ENCODE measurements around the gene DIDO1. TPM values are rescaled to one million over a fixed set of nuclear protein-coding genes. Genes with fewer than 3 reads are reported as not detected.
"Not testable (repeated sequence)": the region's sequence is repeated elsewhere in the genome, so short reads cannot be mapped to it uniquely, and the experiment has no call there.

Gene DIDO1
- total RNA-seq, 4 donors from 2014 or later = 40.6 to 64.4 (median 54.1) TPM

GRCh38 chr20:62875419-62876361 lies 50.6 kb downstream of the DIDO1 start:
- ATAC-seq (ENCODE audit: low FRiP score) (peak; percentile 76), DNase-seq (ENCODE audit: low spot score) (no peak)
- TF ChIP-seq CTCF (IDR thresholded peaks at IDR 0.05) = no peak

- no peak for ATAC-seq (ENCODE audit: low FRiP score)
- TF ChIP-seq CTCF (IDR thresholded peaks at IDR 0.05) = no peak
Measured at GRCh38 chr20:62874964-62875344, 51.4 kb downstream of the DIDO1 start.

GRCh38 chr20:62873681-62874031 lies 52.6 kb downstream of the DIDO1 start:
- ATAC-seq (ENCODE audit: low FRiP score); DNase-seq (ENCODE audit: low spot score): not testable (repeated sequence)
- TF ChIP-seq CTCF (IDR thresholded peaks at IDR 0.05) = peak in 1 of 3 donors; percentile 23

More at GRCh38 chr20:62874964-62875344, 51.4 kb downstream of the DIDO1 start:
- no peak for DNase-seq (ENCODE audit: low spot score)

- no peak for TF ChIP-seq CTCF (IDR thresholded peaks at IDR 0.05)
- ATAC-seq (ENCODE audit: low FRiP score) (no peak), DNase-seq (ENCODE audit: low spot score) (no peak)
Measured at GRCh38 chr20:62873280-62873679, 53.0 kb downstream of the DIDO1 start.

GRCh38 chr20:62872862-62873261 lies 53.4 kb downstream of the DIDO1 start:
- ATAC-seq (ENCODE audit: low FRiP score) (no peak), DNase-seq (ENCODE audit: low spot score) (no peak)
- no peak for TF ChIP-seq CTCF (IDR thresholded peaks at IDR 0.05)

GRCh38 chr20:62872184-62872847 lies 54.0 kb downstream of the DIDO1 start:
- DNase-seq (ENCODE audit: low spot score) = no peak
- no peak for ATAC-seq (ENCODE audit: low FRiP score)
- TF ChIP-seq CTCF (IDR thresholded peaks at IDR 0.05) = no peak
